Measurements from ENCODE around the gene FUS. TPM values are rescaled to one million over a fixed set of nuclear protein-coding genes. Genes with fewer than 3 reads are reported as not detected.

The FUS gene
- total and polyA plus RNA-seq, 9 of the 15 experiments (the other 6 are each of a cell fraction or from before 2014, with no cell fraction given), result 43.9 to 575 (median 87.2) TPM

DNA sequence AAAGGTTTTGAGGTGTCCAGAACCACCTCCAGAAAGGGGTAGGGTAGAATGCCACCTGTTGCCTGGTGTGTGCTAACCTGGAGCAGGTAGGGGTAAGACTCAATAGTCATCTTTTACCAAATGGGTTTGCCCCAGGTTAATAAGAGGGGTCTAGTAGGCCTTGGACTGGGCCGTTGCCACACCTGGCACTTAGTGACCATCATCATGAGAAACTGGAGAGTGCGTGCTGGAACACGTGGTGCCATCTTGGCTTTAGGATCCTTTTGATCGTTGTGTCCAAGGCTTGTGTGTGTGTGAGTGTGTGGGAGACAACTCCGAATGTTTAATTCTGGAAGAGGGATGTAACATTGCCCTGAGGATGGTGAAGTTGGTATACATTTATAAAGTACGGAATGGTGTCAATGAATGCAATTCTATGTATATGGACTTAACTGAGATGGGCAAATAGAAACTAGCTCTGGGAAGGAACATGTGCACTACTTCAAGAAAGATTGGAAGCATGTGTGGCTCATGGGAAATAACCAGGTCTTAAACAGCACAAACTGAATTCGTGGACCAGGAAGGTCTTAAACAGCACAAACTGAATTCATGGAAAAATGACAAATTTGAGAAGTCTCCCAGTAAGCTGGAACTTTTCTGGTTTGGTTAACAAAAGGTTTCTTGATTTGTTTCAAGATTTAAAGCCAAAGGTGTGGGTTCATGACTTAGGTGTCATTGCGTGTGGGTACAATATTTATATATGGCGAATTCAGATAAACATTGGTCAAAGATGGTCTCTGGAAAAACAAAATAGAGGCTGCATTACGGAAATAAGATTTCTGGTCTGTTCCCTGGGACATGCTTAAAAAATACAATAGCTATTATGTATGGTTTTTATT is 7.2 kb downstream of the FUS start (continued):
- TF ChIP-seq, protein P1, sequence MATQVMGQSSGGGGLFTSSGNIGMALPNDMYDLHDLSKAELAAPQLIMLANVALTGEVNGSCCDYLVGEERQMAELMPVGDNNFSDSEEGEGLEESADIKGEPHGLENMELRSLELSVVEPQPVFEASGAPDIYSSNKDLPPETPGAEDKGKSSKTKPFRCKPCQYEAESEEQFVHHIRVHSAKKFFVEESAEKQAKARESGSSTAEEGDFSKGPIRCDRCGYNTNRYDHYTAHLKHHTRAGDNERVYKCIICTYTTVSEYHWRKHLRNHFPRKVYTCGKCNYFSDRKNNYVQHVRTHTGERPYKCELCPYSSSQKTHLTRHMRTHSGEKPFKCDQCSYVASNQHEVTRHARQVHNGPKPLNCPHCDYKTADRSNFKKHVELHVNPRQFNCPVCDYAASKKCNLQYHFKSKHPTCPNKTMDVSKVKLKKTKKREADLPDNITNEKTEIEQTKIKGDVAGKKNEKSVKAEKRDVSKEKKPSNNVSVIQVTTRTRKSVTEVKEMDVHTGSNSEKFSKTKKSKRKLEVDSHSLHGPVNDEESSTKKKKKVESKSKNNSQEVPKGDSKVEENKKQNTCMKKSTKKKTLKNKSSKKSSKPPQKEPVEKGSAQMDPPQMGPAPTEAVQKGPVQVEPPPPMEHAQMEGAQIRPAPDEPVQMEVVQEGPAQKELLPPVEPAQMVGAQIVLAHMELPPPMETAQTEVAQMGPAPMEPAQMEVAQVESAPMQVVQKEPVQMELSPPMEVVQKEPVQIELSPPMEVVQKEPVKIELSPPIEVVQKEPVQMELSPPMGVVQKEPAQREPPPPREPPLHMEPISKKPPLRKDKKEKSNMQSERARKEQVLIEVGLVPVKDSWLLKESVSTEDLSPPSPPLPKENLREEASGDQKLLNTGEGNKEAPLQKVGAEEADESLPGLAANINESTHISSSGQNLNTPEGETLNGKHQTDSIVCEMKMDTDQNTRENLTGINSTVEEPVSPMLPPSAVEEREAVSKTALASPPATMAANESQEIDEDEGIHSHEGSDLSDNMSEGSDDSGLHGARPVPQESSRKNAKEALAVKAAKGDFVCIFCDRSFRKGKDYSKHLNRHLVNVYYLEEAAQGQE (IDR thresholded peaks at IDR 0.05; ENCODE audit: borderline replicate concordance), result no peak
- TF ChIP-seq, protein P1 (CRISPR knock-in tag; IDR thresholded peaks at IDR 0.05; ENCODE audit: low read depth), result no peak
- TF ChIP-seq ETV6 (IDR thresholded peaks at IDR 0.05; ENCODE audit: borderline replicate concordance in 1 of 2, low read depth in 2 of 2, low read length in 1 of 2), result no peak
- 0 out of 2 replicates have a peak, but pooled peaks have one; percentile 34 for TF ChIP-seq ETV6 (CRISPR knock-in tag; IDR thresholded peaks at IDR 0.05; ENCODE audit: borderline replicate concordance)
- no peak for TF ChIP-seq EWSR1 (IDR thresholded peaks at IDR 0.05; ENCODE audit: borderline replicate concordance, low read depth, partially characterized antibody)
- TF ChIP-seq, protein P2, sequence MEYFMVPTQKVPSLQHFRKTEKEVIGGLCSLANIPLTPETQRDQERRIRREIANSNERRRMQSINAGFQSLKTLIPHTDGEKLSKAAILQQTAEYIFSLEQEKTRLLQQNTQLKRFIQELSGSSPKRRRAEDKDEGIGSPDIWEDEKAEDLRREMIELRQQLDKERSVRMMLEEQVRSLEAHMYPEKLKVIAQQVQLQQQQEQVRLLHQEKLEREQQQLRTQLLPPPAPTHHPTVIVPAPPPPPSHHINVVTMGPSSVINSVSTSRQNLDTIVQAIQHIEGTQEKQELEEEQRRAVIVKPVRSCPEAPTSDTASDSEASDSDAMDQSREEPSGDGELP (CRISPR knock-in tag; IDR thresholded peaks at IDR 0.05; ENCODE audit: borderline replicate concordance), result 0 out of 2 replicates have a peak, but pooled peaks have one; percentile 27
- TF ChIP-seq KAT7 (CRISPR knock-in tag; IDR thresholded peaks at IDR 0.05; ENCODE audit: borderline replicate concordance), result 0 out of 2 replicates have a peak, but pooled peaks have one; percentile 35
